ENCODE results near the gene CGN. TPM values are rescaled to one million over a fixed set of nuclear protein-coding genes. Genes with fewer than 3 reads are reported as not detected.

CGN gene, protein sequence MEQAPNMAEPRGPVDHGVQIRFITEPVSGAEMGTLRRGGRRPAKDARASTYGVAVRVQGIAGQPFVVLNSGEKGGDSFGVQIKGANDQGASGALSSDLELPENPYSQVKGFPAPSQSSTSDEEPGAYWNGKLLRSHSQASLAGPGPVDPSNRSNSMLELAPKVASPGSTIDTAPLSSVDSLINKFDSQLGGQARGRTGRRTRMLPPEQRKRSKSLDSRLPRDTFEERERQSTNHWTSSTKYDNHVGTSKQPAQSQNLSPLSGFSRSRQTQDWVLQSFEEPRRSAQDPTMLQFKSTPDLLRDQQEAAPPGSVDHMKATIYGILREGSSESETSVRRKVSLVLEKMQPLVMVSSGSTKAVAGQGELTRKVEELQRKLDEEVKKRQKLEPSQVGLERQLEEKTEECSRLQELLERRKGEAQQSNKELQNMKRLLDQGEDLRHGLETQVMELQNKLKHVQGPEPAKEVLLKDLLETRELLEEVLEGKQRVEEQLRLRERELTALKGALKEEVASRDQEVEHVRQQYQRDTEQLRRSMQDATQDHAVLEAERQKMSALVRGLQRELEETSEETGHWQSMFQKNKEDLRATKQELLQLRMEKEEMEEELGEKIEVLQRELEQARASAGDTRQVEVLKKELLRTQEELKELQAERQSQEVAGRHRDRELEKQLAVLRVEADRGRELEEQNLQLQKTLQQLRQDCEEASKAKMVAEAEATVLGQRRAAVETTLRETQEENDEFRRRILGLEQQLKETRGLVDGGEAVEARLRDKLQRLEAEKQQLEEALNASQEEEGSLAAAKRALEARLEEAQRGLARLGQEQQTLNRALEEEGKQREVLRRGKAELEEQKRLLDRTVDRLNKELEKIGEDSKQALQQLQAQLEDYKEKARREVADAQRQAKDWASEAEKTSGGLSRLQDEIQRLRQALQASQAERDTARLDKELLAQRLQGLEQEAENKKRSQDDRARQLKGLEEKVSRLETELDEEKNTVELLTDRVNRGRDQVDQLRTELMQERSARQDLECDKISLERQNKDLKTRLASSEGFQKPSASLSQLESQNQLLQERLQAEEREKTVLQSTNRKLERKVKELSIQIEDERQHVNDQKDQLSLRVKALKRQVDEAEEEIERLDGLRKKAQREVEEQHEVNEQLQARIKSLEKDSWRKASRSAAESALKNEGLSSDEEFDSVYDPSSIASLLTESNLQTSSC
- total RNA-seq (2021) = 29.9 and 30.9 TPM in 2 replicates
- long read RNA-seq, full-length matches to known transcripts = 29 of 66 reads
- long read RNA-seq, partial matches to known transcripts = 28 of 66 reads
- long read RNA-seq, other reads (novel, unspliced or antisense) = 9 of 66 reads

DNA sequence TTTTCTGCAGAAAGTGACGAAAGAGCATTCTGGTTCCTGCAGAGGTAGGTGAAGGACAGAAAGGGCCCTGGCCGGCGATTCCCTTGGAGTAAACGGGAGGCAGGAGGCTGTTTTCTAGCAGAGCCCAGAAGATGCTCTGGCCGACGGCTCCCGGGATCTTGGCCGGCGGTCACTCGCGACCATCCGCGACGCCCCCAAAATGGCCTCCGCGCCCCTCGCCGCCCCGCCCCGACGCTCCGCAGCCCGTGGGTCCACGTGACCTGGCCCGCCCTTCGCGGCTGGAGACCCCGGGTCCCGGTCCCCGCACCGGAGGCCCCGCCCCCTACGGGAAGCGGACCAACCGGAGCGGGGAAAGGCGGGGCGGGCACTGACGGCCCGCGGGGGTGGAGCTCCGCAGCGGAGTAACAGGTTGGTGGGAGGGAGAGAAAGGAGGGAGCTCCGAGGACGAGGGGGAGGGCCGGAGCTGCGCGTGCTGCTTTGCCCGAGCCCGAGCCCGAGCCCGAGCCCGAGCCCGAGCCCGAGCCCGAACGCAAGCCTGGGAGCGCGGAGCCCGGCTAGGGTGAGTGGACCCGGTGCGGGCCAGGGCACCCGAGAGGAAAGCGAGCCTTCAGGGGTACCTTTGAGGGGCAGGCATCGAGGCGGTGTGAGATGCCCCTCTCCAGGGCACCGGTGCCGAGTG is at the start of gene CGN:
TSS of gene CGN (plus strand) at position 431 of the 679 bp plus-strand sequence. CDS start 7,133 bp downstream, outside the sequence.
- H3K27me3 Mint-ChIP-seq (ENCODE audit: low read depth) = no peaks in the 10 kb centered on the region; the same call in 1 of the 2 replicates
- peaks cover 43 to 46% of the 10 kb centered on the region in 2 experiments for H3K4me1 Mint-ChIP-seq
- H3K4me1 ChIP-seq (ENCODE audit: insufficient read depth, low read length) = peaks cover 15% of the 10 kb centered on the region; the same call in 1 of the 2 replicates
- H2BK12ac ChIP-seq (ENCODE audit: insufficient read length, low read depth, low read length) = no peak within 1 kb of the TSS
- H3K4me3 Mint-ChIP-seq = peak within 1 kb of the TSS; percentile 89 to 91
- no peak within 1 kb of the TSS for H3K4ac ChIP-seq (ENCODE audit: low read depth, low read length)
- H3K23ac ChIP-seq (ENCODE audit: insufficient read length, low read depth, low read length) = no peak within 1 kb of the TSS
- H3K79me2 ChIP-seq (ENCODE audit: insufficient read depth, low read length) = no peaks in the 10 kb centered on the region
- H4K5ac ChIP-seq (ENCODE audit: insufficient read length, low read depth, low read length) = no peak within 1 kb of the TSS
- no peak within 1 kb of the TSS for H2BK120ac ChIP-seq (ENCODE audit: low read depth, low read length, poor library complexity, severe bottlenecking)
- H3K9me3 ChIP-seq (ENCODE audit: control insufficient read depth, low read depth, low read length) = no peaks in the 10 kb centered on the region
- no peaks in the 10 kb centered on the region for H3K9me3 Mint-ChIP-seq
- H3K23me2 ChIP-seq (ENCODE audit: insufficient read length, low read depth, low read length, poor library complexity, severe bottlenecking) = peaks cover 21% of the 10 kb centered on the region
- H3K4me2 ChIP-seq (ENCODE audit: insufficient read depth, insufficient read length, low read length) = peak within 1 kb of the TSS; percentile 87
- no peak within 1 kb of the TSS for H2AFZ ChIP-seq (ENCODE audit: low read length)
- no CpG with 5 or more reads among the region's 68 CpGs for WGBS (ENCODE audit: extremely low coverage, insufficient read length, low lambda C conversion rate)
- peak within 1 kb of the TSS; percentile 91 for H3K9ac ChIP-seq (ENCODE audit: extremely low read depth, insufficient read length, low read length)
- no peaks in the 10 kb centered on the region for H3K79me1 ChIP-seq (ENCODE audit: insufficient read depth, low read depth, low read length, poor library complexity, severe bottlenecking)
- H2AK5ac ChIP-seq (ENCODE audit: insufficient read length, low read length) = no peak within 1 kb of the TSS
- no peak within 1 kb of the TSS for H3K56ac ChIP-seq (ENCODE audit: insufficient read length, low read depth, low read length)
- no peaks in the 10 kb centered on the region for H3K27me3 ChIP-seq (ENCODE audit: insufficient read depth, low read length)
- peak; percentile 97 for DNase-seq
- H3K36me3 Mint-ChIP-seq (ENCODE audit: insufficient read depth in 1 of 3, low read depth in 3 of 3) = no peaks in the 10 kb centered on the region; a peak in 3 of 7 replicates
- H3K14ac ChIP-seq (ENCODE audit: insufficient read depth, low read length) = peak within 1 kb of the TSS; percentile 79
- no peak within 1 kb of the TSS for H2BK20ac ChIP-seq (ENCODE audit: low read depth, low read length, poor library complexity, severe bottlenecking)
- H2BK5ac ChIP-seq (ENCODE audit: insufficient read length, low read length) = no peak within 1 kb of the TSS
- H4K20me1 ChIP-seq (ENCODE audit: control insufficient read depth, insufficient read depth, insufficient read length) = no peaks in the 10 kb centered on the region
- H4K8ac ChIP-seq (replicated peaks; ENCODE audit: insufficient read length, low read depth, low read length) = no peak within 1 kb of the TSS
- no peak within 1 kb of the TSS for H4K91ac ChIP-seq (ENCODE audit: insufficient read length, low read depth, low read length)
- no peak within 1 kb of the TSS for H2BK15ac ChIP-seq (ENCODE audit: low read depth, low read length)
- TF ChIP-seq, protein P1, sequence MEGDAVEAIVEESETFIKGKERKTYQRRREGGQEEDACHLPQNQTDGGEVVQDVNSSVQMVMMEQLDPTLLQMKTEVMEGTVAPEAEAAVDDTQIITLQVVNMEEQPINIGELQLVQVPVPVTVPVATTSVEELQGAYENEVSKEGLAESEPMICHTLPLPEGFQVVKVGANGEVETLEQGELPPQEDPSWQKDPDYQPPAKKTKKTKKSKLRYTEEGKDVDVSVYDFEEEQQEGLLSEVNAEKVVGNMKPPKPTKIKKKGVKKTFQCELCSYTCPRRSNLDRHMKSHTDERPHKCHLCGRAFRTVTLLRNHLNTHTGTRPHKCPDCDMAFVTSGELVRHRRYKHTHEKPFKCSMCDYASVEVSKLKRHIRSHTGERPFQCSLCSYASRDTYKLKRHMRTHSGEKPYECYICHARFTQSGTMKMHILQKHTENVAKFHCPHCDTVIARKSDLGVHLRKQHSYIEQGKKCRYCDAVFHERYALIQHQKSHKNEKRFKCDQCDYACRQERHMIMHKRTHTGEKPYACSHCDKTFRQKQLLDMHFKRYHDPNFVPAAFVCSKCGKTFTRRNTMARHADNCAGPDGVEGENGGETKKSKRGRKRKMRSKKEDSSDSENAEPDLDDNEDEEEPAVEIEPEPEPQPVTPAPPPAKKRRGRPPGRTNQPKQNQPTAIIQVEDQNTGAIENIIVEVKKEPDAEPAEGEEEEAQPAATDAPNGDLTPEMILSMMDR (conservative IDR thresholded peaks at IDR 0.05) = no peak
- H3K27ac Mint-ChIP-seq = peak within 1 kb of the TSS; percentile 97 to 98 (median 98)
- H3T11ph ChIP-seq (ENCODE audit: low read length) = no peak within 1 kb of the TSS
- peak within 1 kb of the TSS; percentile 82 for H3K27ac ChIP-seq (ENCODE audit: insufficient read length, low read depth, low read length)
- H3K18ac ChIP-seq (ENCODE audit: insufficient read length, low read depth, low read length) = peak within 1 kb of the TSS; percentile 83
